GM19193 (cell line): ENCODE data around the gene RS1.

Experiments
- POLR2A ChIP-seq: IDR thresholded peaks from 4 replicates; pipeline ENCODE4 v1.6.1; 2011; ENCODE audit not compliant: insufficient read depth, insufficient read length; ENCODE audit errors: extremely low read depth

Gene RS1

GRCh38 chrX:18677161-18677869 is 5.4 kb upstream of the RS1 start:
- TF ChIP-seq POLR2A: no peak

GRCh38 chrX:18676470-18676869 is 4.6 kb upstream of the RS1 start:
- no peak for TF ChIP-seq POLR2A

GRCh38 chrX:18676050-18676449 is 4.1 kb upstream of the RS1 start:
- no peak for TF ChIP-seq POLR2A

- TF ChIP-seq POLR2A: peak; percentile 47
Observed at GRCh38 chrX:18674788-18675735, 3.2 kb upstream of the RS1 start.

GRCh38 chrX:18674417-18674787 is 2.5 kb upstream of the RS1 start:
- TF ChIP-seq POLR2A: no peak

- TF ChIP-seq POLR2A: no peak
Observed at GRCh38 chrX:18668071-18668835, 3.7 kb downstream of the RS1 start.

- TF ChIP-seq POLR2A: no peak
Observed at GRCh38 chrX:18666614-18667013, 5.3 kb downstream of the RS1 start.

- no peak for TF ChIP-seq POLR2A
Observed at GRCh38 chrX:18664947-18665346, 7.0 kb downstream of the RS1 start.

- TF ChIP-seq POLR2A: no peak
Observed at GRCh38 chrX:18661273-18661672, 10.6 kb downstream of the RS1 start.

- no peak for TF ChIP-seq POLR2A
Observed at GRCh38 chrX:18654875-18655836, 16.8 kb downstream of the RS1 start.

- no peak for TF ChIP-seq POLR2A
Observed at GRCh38 chrX:18652636-18653035, 19.3 kb downstream of the RS1 start.

- no peak for TF ChIP-seq POLR2A
Observed at GRCh38 chrX:18650662-18651061, 21.2 kb downstream of the RS1 start.

GRCh38 chrX:18649498-18649951 is 22.4 kb downstream of the RS1 start:
- no peak for TF ChIP-seq POLR2A

GRCh38 chrX:18647621-18648020 is 24.3 kb downstream of the RS1 start:
- TF ChIP-seq POLR2A: no peak
